Stimulated activated CD4-positive, alpha-beta T cell treated with anti-CD3 and anti-CD28 coated beads, Interleukin-4, amount 100 ng/mL, for 24 hours (primary cell): Measurements from ENCODE around the gene LRRC46.

Source experiments
- DNase-seq: peaks from one replicate; pipeline ENCODE4 v3.0.0-alpha.2; 2020

The LRRC46 gene

GRCh38 chr17:47879028-47879585 is 47.6 kb downstream of the LRRC46 start:
- no peak for DNase-seq

DNA sequence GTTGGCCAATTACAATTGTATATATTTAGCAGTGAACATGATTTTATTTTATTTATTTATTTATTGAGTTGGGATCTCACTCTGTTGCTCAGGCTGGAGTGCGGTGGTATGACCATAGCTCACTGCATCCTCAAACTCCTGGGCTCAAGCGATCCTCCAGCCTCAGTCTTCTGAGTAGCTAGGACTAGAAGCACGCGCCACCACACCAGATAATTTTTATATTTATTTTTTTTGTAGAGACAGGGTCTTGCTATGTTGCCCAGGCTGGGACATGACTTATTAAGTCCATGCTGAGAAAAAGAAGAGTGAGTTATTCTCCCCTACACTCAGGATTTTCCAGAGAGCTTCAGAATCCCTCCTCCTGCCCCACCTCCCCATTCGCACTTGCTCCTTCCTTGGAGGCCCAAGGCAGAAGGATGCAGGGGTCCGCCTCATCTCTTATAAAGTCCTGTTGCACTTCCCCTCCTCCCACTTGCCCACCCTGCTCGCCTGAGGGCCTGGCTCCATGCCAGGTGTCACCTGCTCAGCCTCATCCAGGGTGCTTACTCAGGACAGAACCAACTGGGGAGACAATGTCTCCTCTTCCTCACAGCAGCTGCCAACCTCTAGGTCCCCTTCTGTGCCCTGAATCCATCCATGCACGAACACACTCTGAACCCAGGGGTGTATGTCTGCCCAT is 48.4 kb downstream of the LRRC46 start:
- DNase-seq = no peak

- DNase-seq = no peak
These were observed 50.8 kb downstream of the LRRC46 start for GRCh38 chr17:47882247-47882646.

DNA sequence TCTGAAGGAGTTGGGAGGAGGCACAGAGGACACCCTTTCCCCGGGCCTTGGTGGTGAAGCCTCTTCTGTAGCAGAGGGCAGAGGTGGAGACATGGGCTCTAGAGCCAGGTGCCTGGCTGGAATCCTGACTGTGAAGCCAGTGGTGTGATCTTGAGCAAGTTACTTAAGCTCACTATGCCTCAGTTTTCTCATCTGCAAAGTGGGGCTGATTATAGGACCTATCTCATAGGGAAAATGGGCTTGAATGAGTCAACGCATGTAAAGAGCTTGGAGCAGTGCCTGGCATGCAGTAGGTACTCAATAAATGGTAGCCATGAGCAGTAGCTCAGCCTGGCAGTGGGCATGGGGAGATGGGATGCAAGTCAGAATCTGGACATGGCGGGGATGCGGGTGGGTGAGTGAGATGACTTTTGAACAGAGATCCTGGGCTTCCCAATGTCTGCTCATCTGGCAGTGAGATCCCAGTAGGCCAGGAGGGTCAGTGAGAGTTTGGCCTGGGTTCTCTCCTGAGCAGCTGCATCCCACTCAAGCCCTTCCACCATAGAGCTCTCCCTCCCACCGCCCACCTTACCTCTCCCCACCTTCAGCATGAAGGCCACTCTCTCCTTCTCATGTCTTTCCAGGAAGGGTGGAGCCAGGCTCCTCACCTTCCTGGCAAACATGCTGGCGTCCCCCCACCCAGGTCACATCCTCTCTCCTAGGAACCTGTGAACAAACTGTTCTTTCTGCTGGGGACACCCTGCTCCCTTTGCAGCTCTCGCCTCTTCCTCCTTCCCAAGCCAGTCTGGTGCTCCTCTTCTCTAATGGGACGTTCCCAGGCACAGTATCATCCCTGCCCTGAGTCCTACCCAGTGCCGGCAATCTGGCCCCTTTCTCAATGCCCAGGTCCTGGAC is 51.5 kb downstream of the LRRC46 start:
- DNase-seq = no peak

GRCh38 chr17:47883589-47884426 is 52.3 kb downstream of the LRRC46 start:
- no peak for DNase-seq

- no peak for DNase-seq
These were observed 52.9 kb downstream of the LRRC46 start for GRCh38 chr17:47884427-47884740.

DNA sequence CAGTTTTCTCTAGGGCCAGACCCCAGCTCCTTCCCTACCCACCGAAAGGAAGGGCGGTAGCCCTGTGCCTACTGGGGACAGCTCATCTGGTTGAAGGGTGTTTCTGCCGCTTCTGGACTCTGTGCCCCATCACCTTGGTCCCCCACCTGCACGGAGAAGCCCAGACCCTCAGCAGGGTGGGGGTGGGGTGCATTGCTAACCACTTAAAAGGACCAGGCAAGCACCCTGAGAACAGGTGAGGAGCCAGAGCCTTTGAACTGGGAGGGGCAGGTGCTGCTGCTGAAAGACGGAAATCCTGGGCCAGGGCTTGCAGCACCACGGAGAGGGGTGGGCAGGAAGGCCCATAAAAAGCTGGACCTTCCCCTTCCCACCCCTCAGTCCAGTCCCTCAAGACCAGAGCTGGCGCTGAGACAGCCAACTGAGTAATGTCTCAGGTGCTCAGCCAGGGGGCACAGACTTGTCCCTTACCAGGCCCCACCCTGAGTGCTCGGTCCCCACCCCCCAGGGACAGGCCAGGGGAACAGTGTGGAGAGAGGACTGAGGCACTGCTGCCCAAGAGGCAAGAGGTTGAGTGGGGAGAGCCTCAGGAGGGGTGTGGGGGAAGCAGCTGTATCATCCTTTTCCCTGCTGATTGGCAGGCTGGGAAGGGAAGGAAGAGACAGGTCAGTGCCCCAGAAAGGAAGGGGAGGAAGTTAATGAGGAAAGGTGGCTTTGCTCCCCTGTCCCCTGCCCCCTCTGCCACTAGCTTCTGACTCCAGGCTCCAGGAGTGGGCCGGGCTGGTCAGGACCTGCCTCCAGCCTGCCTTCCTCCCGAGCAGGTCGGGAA is 53.6 kb downstream of the LRRC46 start:
- no peak for DNase-seq
